ENCODE data around the gene FARS2. TPM values are rescaled to one million over a fixed set of nuclear protein-coding genes. Genes with fewer than 3 reads are reported as not detected.

The FARS2 gene
- total RNA-seq, 1 experiment from 2014 or later, result 28.2 TPM

GRCh38 chr6:5466281-5467136 is 205.2 kb downstream of the FARS2 start:
- peak; percentile 95 for DNase-seq (ENCODE audit: low read depth)

GRCh38 chr6:5468586-5468985 is 207.3 kb downstream of the FARS2 start:
- DNase-seq (ENCODE audit: low read depth), result no peak

- DNase-seq (ENCODE audit: low read depth), result no peak
These were observed 208.0 kb downstream of the FARS2 start for GRCh38 chr6:5469101-5469846.

- DNase-seq (ENCODE audit: low read depth), result peak; percentile 76
These were observed 209.7 kb downstream of the FARS2 start for GRCh38 chr6:5471044-5471443.

GRCh38 chr6:5471637-5472398 is 210.5 kb downstream of the FARS2 start:
- DNase-seq (ENCODE audit: low read depth), result peak; percentile 57

- DNase-seq (ENCODE audit: low read depth), result no peak
These were observed 211.3 kb downstream of the FARS2 start for GRCh38 chr6:5472571-5472970.

- DNase-seq (ENCODE audit: low read depth), result no peak
These were observed 214.5 kb downstream of the FARS2 start for GRCh38 chr6:5475779-5476178.

GRCh38 chr6:5478380-5478779 is 217.1 kb downstream of the FARS2 start:
- DNase-seq (ENCODE audit: low read depth), result no peak

GRCh38 chr6:5481033-5481432 is 219.7 kb downstream of the FARS2 start:
- DNase-seq (ENCODE audit: low read depth), result no peak

GRCh38 chr6:5481750-5482149 is 220.4 kb downstream of the FARS2 start:
- DNase-seq (ENCODE audit: low read depth), result no peak

- no peak for DNase-seq (ENCODE audit: low read depth)
These were observed 221.3 kb downstream of the FARS2 start for GRCh38 chr6:5482619-5483018.

- no peak for DNase-seq (ENCODE audit: low read depth)
These were observed 223.4 kb downstream of the FARS2 start for GRCh38 chr6:5484692-5485091.

GRCh38 chr6:5486214-5486613 is 224.9 kb downstream of the FARS2 start:
- DNase-seq (ENCODE audit: low read depth), result no peak

- peak; percentile 42 for DNase-seq (ENCODE audit: low read depth)
These were observed 229.3 kb downstream of the FARS2 start for GRCh38 chr6:5490501-5491069.

GRCh38 chr6:5492356-5492755 is 231.0 kb downstream of the FARS2 start:
- DNase-seq (ENCODE audit: low read depth), result no peak

- DNase-seq (ENCODE audit: low read depth), result no peak
These were observed 232.5 kb downstream of the FARS2 start for GRCh38 chr6:5493806-5494205.

GRCh38 chr6:5497896-5498578 is 236.7 kb downstream of the FARS2 start:
- peak; percentile 98 for DNase-seq (ENCODE audit: low read depth)

- DNase-seq (ENCODE audit: low read depth), result no peak
These were observed 237.2 kb downstream of the FARS2 start for GRCh38 chr6:5498579-5498899.

GRCh38 chr6:5499644-5500306 is 238.5 kb downstream of the FARS2 start:
- peak; percentile 88 for DNase-seq (ENCODE audit: low read depth)

- no peak for DNase-seq (ENCODE audit: low read depth)
These were observed 240.5 kb downstream of the FARS2 start for GRCh38 chr6:5501837-5502236.

GRCh38 chr6:5504078-5504477 is 242.8 kb downstream of the FARS2 start:
- no peak for DNase-seq (ENCODE audit: low read depth)
